IPS-18c (cell line): ENCODE measurements around the gene MROH2A.

Source experiments
- H3K4me3 ChIP-seq: 2 replicates; pipeline ENCODE4 v1.7.0; 2013; ENCODE audit warnings: low read depth, mild to moderate bottlenecking, low read length, moderate library complexity; ENCODE audit not compliant: insufficient read depth
- H3K9me3 ChIP-seq: one replicate; pipeline ENCODE4 v1.6.1; 2013; ENCODE audit warnings: mild to moderate bottlenecking, low read length, moderate library complexity; ENCODE audit not compliant: control insufficient read depth, insufficient read depth

Gene MROH2A

DNA sequence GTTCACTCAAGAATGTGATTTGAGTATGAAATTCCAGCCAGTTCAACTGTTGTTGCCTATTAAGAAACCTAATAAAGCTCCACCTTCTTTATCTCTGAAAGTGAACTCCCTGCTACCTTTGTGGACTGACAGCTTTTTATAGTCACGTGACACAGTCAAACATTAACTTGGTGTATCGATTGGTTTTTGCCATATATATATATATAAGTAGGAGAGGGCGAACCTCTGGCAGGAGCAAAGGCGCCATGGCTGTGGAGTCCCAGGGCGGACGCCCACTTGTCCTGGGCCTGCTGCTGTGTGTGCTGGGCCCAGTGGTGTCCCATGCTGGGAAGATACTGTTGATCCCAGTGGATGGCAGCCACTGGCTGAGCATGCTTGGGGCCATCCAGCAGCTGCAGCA, 18.1 kb upstream of the MROH2A start, which contains the start of gene UGT1A1:
UGT1A1 (plus strand) TSS at position 228 of the 400 bp plus-strand sequence; CDS start at position 246, 18 bp downstream.
- Histone ChIP-seq H3K9me3 (no peaks in the 10 kb centered on the region), H3K4me3 (no peak within 1 kb of the TSS)

DNA sequence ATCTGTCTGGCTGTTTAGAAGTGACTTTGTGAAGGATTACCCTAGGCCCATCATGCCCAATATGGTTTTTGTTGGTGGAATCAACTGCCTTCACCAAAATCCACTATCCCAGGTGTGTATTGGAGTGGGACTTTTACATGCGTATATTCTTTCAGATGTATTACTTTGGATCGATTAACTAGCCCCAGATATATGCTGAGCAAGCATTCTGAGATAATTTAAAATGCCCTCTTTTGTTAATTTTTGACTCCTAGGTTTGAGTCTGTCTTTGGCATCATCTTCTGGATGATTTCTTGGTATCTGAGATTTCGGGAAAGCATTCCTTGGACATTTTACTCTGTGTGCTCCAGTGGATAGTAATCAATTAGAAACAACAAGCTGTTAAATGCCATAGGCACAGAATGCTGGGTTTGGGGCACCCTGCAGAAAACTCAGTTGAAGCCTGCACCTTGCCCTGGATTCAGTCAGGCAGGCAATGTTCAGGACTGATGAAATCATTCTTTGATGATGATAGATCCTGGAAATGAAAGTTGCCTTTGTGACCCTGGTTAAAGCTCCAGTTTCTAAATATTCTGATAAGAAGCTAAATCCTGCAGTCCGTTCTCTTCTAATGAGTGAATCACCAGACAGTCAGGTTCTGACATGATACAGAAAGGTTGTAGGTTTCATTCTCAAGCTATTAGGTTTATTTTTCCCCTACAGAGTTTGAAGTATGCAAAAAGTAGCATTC, 16.9 kb upstream of the MROH2A start:
- Histone ChIP-seq H3K4me3 (no peak overlapping the region), H3K9me3 (no peaks in the 10 kb centered on the region)

DNA sequence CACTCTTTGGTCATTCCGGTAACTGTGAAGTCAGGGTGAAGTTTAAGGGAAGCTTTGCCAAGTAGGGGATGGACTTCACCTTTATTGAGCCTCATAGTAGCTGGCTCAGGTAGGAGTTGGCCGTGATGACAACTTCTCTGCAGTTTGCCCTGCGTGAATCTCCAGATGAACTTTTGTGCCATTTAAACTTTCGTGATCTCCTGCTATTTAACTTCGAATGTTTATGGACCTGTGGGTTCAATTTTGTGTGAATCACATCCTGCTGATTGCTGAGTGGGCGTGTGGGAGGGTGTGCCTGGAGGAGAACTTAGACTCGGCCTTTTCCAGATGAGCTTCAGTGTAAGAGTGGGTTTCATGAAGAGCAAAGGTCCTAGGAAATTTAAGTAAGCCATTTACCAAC, 13.9 kb upstream of the MROH2A start:
- H3K4me3 ChIP-seq: no peak overlapping the region
- no peaks in the 10 kb centered on the region for H3K9me3 ChIP-seq

DNA sequence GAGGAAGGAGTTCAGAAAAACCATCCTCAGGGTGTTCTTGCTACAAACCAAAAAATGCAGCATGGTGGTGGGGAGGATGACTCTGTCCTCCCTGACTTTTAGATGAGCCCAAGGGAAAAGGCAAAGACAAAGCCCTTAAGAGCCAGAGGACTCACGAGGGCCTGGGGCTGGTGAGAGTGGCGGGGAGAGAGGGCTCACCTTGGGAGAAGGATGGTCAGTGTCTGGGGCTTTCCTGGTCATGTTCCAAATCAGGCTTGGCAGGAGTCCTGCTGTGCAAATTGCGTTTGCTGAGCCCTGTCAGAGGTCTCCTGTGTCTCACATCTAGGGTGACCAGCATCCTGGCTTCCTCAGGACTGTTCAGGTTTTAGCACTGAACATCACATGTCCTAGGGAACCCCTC, 13.4 kb upstream of the MROH2A start:
- Histone ChIP-seq H3K4me3 (no peak overlapping the region), H3K9me3 (no peaks in the 10 kb centered on the region)

DNA sequence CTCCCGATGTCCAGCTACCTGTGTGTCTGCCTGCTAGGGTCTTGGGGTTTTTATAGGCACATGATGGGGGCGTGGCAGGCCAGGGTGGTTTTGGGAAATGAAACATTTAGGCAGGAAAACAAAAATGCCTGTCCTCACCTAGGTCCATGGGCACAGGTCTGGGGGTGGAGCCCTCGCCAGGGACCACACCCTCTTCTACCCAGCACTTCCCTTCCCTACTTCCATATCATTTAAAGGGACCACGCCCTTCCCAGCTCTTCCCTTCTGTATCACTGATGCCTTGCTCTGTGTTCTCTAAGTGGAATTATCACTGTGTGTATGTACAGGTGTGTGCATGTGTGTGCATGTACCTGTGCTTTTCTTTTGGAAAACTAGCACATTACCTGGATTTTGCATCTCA, 11.7 kb upstream of the MROH2A start:
- Histone ChIP-seq H3K4me3 (no peak overlapping the region), H3K9me3 (no peaks in the 10 kb centered on the region)

DNA sequence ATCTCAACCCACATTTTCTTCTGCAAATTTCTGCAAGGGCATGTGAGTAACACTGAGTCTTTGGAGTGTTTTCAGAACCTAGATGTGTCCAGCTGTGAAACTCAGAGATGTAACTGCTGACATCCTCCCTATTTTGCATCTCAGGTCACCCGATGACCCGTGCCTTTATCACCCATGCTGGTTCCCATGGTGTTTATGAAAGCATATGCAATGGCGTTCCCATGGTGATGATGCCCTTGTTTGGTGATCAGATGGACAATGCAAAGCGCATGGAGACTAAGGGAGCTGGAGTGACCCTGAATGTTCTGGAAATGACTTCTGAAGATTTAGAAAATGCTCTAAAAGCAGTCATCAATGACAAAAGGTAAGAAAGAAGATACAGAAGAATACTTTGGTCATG, 10.1 kb upstream of the MROH2A start:
- Histone ChIP-seq H3K9me3 (no peaks in the 10 kb centered on the region), H3K4me3 (no peak overlapping the region)

DNA sequence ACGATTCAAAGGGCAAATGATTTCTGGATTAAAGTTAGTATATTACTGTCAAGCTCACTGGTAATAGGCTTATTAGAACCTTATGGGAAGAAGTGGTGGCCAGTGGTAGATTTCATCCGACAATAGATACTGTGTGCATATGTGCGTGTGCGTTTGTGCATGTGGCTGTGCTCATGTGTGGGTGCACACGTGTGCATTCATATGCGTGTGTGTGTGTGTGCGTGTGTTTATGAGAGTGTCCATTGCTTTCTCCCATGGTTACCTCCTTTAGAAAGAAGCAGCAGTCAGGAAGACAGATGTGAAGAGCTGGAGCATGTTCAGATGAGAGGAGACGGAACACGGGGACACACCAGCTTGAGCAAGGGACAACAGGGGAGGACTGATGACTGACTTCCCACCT, 8.9 kb upstream of the MROH2A start:
- H3K4me3 ChIP-seq: no peak overlapping the region
- no peaks in the 10 kb centered on the region for H3K9me3 ChIP-seq

DNA sequence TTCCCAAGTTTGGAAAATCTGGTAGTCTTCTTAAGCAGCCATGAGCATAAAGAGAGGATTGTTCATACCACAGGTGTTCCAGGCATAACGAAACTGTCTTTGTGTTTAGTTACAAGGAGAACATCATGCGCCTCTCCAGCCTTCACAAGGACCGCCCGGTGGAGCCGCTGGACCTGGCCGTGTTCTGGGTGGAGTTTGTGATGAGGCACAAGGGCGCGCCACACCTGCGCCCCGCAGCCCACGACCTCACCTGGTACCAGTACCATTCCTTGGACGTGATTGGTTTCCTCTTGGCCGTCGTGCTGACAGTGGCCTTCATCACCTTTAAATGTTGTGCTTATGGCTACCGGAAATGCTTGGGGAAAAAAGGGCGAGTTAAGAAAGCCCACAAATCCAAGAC, 6.0 kb upstream of the MROH2A start:
- no peak overlapping the region for H3K4me3 ChIP-seq
- H3K9me3 ChIP-seq: no peaks in the 10 kb centered on the region

DNA sequence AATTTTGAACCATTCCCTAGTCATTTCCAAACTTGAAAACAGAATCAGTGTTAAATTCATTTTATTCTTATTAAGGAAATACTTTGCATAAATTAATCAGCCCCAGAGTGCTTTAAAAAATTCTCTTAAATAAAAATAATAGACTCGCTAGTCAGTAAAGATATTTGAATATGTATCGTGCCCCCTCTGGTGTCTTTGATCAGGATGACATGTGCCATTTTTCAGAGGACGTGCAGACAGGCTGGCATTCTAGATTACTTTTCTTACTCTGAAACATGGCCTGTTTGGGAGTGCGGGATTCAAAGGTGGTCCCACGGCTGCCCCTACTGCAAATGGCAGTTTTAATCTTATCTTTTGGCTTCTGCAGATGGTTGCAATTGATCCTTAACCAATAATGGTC, 5.5 kb upstream of the MROH2A start:
- H3K9me3 ChIP-seq: no peaks in the 10 kb centered on the region

DNA sequence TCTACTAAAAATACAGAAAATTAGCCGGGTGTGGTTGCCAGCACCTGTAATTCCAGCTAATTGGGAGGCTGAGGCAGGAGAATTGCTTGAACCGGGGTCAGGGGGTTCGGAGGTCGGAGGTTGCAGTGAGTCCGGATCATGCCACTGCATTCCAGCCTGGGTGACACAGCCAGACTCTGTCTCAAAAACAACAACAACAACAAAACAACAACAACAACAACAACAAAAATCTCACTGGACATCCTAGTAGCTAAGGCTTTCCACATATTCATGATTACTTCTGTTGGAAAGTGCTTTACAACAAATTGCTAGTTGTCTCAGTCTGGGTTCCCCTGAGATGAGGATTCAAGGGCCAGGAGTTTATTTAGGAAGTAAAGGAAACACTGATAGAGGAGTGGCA, 4.3 kb upstream of the MROH2A start:
- no peak overlapping the region for H3K4me3 ChIP-seq
- no peaks in the 10 kb centered on the region for H3K9me3 ChIP-seq

More for the DNA sequence above, 5.5 kb upstream of the MROH2A start:
- no peak overlapping the region for H3K4me3 ChIP-seq

DNA sequence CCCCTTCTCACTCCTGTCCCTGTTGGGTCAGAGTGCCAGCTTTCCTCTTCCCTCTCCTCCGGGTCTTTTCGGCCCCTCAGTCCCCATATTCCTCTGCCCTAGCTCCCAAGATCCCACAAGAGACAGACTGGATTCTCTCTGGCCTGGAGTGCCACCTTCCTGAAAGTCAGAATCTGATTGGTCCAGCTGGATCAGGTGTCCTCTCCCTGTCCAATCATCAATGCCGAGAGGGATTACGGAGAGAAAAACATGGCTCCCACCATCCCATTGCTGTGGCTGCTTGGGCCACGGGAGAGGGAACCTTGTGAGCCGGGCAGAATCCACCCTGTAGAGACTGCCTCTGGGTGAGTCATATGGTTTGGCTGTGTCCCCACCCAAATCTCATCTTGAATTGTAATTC, 2.7 kb upstream of the MROH2A start:
- no peaks in the 10 kb centered on the region for H3K9me3 ChIP-seq
- H3K4me3 ChIP-seq: no peak overlapping the region

DNA sequence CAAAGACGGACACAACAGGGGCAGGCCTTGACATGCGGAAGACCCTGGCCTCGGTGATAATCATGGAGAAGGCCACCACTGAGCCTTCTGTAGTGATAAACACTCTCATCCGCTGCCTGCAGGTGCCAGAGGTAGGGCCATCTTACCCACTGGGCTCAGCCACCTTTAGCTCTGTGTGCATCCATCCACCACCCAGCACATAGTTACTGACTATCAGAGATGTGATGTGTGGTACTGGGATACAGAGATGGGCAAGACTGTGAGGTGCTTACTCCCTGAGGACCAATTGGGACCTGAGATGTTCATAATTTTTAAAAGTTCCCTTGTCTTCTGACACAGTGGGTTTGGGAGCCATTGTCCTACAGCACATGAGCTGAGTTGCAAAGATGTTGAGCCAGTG, 1.6 kb downstream of the MROH2A start:
- Histone ChIP-seq H3K4me3 (no peak overlapping the region), H3K9me3 (no peaks in the 10 kb centered on the region)

DNA sequence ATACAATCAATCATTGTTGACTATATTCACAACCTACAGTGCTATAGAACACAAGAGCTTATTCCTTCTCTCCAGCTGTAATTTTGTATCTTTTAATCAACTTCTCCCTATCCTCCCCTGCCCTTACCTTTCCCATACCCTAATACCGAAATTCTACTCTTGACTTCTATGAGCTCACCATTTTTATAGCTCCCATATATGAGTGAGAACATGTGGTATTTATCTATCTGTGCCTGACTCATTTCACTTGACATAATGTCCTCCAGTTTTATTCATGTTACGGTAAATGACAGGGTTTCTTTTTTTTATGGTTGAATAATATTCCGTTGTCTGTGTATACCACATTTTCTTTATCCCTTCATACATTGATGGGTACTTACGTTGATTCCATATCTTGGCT, 2.6 kb downstream of the MROH2A start:
- Histone ChIP-seq H3K9me3 (peaks cover 3% of the 10 kb centered on the region), H3K4me3 (no peak overlapping the region)

DNA sequence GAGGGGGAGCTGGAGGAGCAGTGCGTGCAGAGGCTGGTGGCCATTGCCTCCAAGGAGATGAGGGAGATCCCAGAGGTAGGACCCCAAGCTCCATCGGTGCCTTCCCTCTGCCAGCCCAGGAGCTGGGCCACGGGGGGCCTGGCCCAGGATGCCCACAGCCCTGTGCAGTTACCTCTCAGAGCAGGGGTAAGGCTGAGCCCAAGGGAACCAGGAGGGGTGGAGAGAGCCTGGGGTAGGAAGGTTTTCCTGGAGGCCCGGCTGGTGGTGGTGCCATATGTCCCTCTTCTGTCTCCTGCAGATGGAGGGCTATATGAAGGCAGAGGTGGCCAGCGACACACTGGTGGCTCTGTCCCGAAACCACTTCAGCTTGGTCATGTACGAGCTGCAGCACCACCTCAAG, 11.4 kb downstream of the MROH2A start:
- H3K9me3 ChIP-seq: peaks cover 5% of the 10 kb centered on the region
- H3K4me3 ChIP-seq: no peak overlapping the region

DNA sequence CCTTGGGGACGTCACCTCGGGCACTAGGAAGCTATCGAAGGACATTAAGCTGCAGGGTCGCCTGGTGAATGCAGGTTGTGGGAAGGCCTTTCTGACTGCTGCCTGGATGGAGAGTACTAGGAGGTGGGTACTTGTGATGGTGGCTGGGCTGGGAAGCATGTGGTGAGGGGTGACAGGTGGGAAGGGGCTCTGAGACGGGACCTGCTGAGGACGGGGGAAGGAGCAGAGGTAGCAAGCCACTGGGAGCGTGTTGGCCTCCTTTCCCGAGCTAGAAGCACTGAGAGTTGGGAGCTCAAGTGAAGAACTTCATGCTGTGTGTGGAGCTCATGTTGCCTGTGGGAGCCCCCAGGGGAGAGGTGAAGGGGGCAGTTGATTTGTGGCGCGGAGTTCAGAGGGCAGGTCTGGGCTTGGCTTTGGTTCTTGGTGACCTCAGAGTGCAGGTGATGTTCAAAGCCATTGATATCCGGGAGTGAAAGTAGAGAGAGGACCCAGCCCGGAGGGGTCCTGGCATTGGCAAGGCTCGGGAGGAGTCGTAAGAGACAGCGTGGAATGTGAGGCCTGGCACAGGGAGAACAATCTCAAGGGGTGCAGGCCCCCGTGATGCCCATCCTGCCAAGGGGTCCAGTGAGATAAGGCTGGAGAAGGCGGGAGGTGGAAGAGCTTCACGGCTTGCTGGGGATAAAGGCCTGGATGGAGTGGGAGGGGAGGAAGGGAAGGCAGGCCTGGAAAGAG, 13.2 kb downstream of the MROH2A start:
- no peak overlapping the region for H3K4me3 ChIP-seq
- peaks cover 2% of the 10 kb centered on the region for H3K9me3 ChIP-seq

DNA sequence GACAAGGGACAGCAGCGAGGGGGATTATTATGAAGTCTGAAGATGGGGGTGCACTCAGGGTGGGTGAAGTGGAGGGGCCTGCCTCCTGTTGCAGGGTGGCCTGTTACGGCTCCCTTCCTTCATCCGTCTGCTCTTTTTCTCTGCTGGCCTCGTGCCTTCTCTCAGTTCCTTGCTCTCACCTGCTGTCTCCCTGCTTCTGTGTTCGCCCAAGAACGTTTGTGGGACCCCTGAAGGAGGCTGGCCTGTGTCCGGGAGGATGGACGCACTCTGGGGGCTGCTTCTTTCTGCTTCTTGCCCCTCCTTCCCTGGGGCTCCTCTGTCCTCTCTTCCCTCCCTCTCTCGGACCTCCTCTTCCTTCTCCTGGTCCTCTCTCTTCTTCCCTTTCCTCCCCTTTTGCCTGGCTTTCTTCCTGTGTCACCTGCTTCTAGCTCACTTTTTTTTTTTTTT, 13.8 kb downstream of the MROH2A start:
- H3K9me3 ChIP-seq: peaks cover 2% of the 10 kb centered on the region
- no peak overlapping the region for H3K4me3 ChIP-seq

DNA sequence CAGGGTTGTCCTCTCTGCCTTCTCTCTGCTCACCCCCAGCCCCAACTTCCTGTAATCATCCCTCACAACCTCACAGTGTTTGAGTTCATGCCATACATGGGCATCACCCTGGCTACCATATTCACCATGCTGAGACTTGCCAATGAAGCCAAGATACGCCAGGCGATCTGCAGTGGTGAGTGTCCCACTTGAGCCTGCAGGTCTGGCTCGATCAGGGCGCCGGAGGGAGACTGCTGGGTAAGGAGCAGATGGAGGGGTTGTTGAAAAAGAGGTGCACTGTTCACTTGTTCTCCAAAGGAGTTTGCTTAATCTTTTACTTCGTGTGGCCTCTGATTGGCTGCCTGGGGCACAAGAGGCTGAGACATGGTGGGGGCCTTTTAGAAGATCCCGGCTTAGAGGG, 14.6 kb downstream of the MROH2A start:
- Histone ChIP-seq H3K4me3 (no peak overlapping the region), H3K9me3 (peaks cover 2% of the 10 kb centered on the region)

DNA sequence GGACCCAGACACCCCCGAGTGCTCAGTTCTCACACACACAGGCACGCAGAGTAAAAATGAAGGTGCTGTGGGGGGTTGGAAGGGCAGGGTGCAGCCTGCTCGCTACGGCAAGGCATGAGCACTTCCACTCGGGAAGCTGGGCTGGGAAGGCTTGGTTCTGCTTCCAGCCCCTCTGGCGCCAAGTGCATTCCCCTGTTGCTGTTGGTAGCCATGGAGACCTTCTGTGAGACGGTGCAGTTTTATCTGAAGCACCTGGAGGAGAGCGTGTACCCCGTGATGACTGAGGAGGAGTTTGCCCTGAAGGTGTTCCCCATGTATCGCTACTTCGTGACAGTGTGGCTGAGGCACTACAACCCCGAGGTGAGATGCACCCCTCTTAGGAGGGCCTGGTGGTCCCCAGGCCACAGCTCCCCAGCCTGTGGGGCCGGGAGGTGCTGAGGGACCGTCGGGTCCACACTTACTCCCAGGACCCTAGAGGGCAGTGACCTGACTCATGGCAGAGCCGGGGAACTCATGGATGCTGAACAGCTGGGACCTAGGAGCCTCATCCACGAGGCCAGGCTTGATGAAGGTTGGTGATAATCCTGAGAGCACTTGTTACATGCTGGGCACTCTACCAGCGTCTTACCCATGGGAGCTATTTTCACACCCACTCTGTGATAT, 15.5 kb downstream of the MROH2A start:
- peaks cover 2% of the 10 kb centered on the region for H3K9me3 ChIP-seq
- H3K4me3 ChIP-seq: no peak overlapping the region
